ENCODE measurements around the gene ECSIT.
"Not testable (repeated sequence)": the region's sequence is repeated elsewhere in the genome, so short reads cannot be mapped to it uniquely, and the experiment has no call there.

DNA sequence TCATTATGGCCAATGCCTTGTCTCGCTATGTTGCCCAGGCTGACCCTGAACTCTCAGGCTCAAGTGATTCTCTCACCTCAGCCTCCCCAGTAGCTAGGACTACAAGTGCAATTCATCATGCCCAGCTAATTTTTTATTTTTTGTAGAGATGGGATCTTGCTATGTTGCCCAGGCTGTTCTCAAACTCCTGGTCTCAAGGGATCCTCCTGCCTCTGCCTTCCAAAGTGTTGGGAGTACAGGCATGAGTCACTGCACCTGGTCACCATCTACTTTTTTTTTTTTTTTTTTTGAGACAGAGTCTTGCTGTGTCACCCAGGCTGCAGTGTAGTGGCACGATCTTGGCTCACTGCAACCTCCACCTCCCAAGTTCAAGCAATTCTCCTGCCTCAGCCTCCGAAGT is 53.6 kb downstream of the ECSIT start:
- TF ChIP-seq, protein P1, sequence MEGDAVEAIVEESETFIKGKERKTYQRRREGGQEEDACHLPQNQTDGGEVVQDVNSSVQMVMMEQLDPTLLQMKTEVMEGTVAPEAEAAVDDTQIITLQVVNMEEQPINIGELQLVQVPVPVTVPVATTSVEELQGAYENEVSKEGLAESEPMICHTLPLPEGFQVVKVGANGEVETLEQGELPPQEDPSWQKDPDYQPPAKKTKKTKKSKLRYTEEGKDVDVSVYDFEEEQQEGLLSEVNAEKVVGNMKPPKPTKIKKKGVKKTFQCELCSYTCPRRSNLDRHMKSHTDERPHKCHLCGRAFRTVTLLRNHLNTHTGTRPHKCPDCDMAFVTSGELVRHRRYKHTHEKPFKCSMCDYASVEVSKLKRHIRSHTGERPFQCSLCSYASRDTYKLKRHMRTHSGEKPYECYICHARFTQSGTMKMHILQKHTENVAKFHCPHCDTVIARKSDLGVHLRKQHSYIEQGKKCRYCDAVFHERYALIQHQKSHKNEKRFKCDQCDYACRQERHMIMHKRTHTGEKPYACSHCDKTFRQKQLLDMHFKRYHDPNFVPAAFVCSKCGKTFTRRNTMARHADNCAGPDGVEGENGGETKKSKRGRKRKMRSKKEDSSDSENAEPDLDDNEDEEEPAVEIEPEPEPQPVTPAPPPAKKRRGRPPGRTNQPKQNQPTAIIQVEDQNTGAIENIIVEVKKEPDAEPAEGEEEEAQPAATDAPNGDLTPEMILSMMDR (IDR thresholded peaks at IDR 0.05) = not testable (repeated sequence)
- not testable (repeated sequence) for TF ChIP-seq POLR2A (IDR thresholded peaks at IDR 0.05)
